GM10266 (cell line): Measurements from ENCODE around the gene RETREG1.
"Not testable (repeated sequence)": the region's sequence is repeated elsewhere in the genome, so short reads cannot be mapped to it uniquely, and the experiment has no call there.

Experiments used
- DNase-seq: peaks from one replicate; pipeline ENCODE4 v3.0.0; 2012; ENCODE audit errors: extremely low spot score
- CTCF ChIP-seq: IDR thresholded peaks from 2 replicates; pipeline ENCODE4 v1.5.1; 2012; ENCODE audit warnings: mild to moderate bottlenecking, low read depth; ENCODE audit not compliant: control insufficient read depth, insufficient read depth; ENCODE audit errors: missing control alignments

Gene RETREG1

GRCh38 chr5:16546732-16547131, 70.1 kb downstream of the RETREG1 start:
- no peak for TF ChIP-seq CTCF
- DNase-seq = no peak

- DNase-seq = no peak
- no peak for TF ChIP-seq CTCF
These were observed 72.0 kb downstream of the RETREG1 start for GRCh38 chr5:16544607-16545374.

- DNase-seq = not testable (repeated sequence)
These were observed 73.6 kb downstream of the RETREG1 start for GRCh38 chr5:16543206-16543605.

GRCh38 chr5:16542236-16542635, 74.6 kb downstream of the RETREG1 start:
- no peak for TF ChIP-seq CTCF
- no peak for DNase-seq

- not testable (repeated sequence) for DNase-seq
These were observed 75.2 kb downstream of the RETREG1 start for GRCh38 chr5:16541592-16541991.

- no peak for TF ChIP-seq CTCF
- DNase-seq = no peak
These were observed 76.4 kb downstream of the RETREG1 start for GRCh38 chr5:16540421-16540820.

GRCh38 chr5:16539169-16539666, 77.6 kb downstream of the RETREG1 start:
- no peak for DNase-seq
- no peak for TF ChIP-seq CTCF

GRCh38 chr5:16538006-16538405, 78.8 kb downstream of the RETREG1 start:
- DNase-seq = no peak
- TF ChIP-seq CTCF = no peak
